Left forelimb (tissue), 1 donor: ENCODE results near the gene ARPP21.
A peak's percentile ranks its signal among the peaks of the same experiment; 100 is the strongest.
"Not testable (repeated sequence)": the region's sequence is repeated elsewhere in the genome, so short reads cannot be mapped to it uniquely, and the experiment has no call there.

ENCODE experiments used
- DNase-seq: peaks from one replicate; pipeline ENCODE4 v3.0.0-alpha.2; 2018; ENCODE audit warnings: low spot score

The ARPP21 gene

DNA sequence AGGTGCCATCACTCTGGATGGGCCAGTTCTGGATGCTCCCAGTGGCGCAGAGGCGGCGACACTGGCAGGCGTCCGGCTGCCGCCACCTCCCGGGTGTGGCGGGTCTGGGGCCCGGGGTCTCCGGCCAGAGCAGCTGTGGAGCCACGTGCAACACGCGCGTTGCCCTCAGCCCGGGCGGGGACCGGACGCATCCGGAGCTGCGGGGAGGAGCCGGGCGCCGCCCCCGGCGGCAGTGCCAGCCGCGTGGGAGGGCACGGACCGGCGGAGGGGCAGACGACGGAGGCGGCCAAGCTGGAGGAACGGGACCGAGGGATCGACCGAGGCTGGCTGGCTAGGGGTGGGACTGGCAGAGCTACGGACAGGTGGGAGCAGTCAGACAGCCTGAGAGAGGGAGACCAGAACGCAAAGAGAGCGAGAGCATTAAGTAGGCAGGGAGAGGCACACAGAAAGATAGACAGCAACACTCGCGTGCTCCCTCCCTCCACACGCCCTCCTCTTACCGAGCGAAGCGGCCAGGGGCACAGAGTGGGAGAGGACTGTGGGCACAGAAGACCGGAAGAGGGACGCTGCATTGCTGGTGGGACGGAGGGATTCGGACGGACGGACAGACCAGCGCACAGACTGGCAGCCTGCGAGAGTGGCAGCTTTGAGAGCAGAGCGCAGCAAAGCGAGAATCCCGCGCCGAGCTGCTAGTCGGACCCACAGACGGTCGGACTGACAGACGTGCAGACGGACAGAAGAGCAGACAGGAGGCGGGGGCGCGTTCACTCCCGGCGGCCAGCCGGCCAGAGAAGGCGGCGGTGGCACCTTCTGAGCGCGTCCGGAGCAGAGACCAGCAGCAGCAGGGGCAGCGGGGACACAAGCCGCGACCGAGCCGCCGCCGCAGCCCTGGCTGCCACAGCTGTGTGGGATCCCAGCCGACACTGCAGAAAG lies at the start of gene ARPP21:
ARPP21 (plus strand) TSS at position 272 of the 933 bp plus-strand sequence. CDS start 42,227 bp downstream, outside the sequence.
- DNase-seq = peak; percentile 75

DNA sequence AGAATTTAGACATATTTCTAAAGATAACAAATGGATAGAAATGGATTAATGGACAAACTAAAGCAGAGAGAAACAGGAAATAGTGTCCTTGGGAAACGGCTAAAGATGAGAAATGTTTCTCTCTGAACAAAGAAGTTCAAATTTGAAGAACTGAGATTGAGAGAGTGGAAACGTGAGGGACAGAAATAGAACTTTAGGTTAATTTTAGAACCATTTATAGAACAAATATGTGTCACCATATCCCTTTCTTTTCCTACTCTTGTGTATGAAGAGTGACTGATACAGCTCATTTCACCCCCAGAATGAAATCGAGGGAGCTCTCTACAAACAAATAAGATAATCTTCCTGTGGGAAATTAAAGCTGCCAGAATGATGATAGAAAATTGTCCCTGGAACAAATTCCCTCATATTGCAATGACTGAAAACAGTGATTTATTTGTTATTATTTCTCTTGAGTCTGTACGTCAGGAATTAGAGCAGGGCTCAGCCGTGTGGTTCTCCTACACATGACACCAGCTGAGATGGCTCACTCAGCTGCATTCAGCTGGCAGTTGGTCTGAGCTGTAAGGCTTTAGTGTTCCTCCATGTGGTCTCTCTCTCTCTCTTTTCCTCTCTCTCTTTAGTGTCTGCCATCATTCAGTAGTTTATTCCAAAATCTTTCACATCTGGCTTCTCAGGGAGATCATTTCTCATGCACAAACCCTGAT lies 46.6 kb upstream of the ARPP21 start:
- DNase-seq = no peak

DNA sequence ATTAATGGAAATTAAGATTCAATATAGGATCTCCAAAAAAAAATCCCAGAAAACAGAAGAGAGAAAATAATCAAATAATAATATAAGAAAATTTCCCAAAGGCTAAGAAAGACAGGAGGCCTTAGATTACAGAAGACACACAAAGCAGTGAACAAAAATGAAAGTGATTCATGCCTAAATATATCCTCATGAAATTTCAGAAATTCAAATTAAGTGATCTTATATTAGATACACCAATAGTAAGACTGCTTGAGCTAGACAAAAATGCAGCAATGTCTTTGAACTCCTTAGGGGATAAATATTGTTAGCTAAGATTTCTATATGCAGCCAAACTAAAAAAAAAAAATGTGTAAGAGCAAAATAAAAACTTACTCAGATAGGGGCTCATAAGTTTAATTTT lies 44.6 kb upstream of the ARPP21 start:
- no peak for DNase-seq

DNA sequence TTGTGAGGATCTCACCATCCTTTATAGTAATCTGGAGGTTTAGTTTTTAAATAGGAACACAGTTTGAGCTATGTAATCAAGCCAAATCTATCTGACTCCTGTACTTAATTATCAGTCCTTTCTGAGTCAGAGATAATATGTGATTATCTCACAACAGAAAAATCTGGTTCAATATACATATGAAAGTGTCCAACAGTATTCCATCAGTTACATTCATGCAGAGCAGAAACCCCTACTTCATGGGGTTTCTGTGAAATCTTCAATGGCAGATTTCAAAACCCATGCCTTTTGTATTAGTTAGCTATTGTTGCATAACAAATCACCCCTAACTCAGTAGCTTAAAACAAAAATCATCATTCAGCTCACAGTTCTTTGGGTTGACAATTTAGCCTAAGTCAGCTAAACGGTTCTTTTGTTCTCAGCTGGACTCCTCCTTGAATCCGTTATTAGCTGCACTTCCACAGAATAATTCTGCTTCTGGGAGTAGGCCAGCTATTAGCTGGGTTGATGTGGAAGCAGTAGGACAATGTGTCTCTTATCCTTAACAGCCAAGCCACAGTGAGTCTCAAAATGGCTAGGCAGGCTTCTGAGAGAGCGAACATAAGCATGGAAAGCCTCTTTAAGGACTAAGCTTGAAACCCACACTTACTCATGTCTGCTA lies 42.9 kb upstream of the ARPP21 start:
- no peak for DNase-seq

DNA sequence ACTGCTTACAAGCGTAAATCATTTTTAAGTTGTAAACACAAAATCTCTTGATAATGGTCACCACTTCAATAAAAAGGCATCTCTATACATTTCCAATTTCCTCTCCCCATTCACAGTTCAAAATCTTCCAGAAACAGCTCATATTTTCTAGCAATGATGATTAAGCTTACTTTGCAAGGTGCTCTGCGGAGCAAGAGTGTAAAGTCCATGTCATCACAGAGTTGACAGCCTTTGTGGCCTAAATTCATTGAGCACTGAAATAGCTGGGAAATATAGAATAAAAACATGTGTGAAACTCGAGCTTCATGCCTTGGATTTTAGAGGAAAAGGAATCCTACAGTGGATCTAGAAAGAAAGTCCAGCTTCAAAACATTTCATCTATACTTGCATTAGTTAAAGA lies 41.8 kb upstream of the ARPP21 start:
- no peak for DNase-seq

DNA sequence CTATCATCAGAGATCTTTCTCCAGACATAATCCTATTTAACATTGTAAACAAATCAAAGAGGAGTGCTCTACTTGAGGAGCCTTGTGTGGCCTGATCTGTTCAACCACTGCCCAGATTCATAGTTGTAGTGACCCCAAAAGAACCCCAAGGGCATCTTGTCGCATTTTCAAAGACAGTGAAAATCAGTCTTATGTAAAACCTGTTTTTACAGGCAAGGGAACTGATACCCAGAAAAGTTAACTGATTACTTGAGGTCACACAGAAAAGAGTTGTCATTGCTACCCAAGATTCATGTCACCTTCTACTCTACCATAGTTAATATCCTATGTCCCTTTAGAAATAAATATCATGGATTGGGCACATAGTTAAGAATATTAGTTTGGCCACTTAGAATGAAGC lies 40.5 kb upstream of the ARPP21 start:
- no peak for DNase-seq

DNA sequence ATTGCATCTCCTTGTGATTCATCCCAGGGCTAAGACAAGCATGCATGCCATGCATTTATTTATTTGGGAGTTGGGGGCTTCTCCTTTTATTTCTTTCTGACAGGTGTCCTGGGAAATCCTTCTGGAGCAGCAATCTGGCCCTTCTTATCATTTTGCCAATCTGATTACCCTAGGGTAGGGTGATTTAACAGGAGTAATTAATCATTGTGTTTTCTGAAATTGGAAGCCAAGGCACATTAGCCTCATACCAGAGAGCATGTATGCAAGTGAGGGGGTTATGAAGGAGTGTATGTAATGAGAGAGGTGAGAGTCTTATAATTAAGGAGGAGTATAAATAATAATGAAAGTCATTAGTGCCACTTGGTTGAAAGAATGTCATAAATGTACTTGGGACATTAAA lies 37.4 kb upstream of the ARPP21 start:
- no peak for DNase-seq

DNA sequence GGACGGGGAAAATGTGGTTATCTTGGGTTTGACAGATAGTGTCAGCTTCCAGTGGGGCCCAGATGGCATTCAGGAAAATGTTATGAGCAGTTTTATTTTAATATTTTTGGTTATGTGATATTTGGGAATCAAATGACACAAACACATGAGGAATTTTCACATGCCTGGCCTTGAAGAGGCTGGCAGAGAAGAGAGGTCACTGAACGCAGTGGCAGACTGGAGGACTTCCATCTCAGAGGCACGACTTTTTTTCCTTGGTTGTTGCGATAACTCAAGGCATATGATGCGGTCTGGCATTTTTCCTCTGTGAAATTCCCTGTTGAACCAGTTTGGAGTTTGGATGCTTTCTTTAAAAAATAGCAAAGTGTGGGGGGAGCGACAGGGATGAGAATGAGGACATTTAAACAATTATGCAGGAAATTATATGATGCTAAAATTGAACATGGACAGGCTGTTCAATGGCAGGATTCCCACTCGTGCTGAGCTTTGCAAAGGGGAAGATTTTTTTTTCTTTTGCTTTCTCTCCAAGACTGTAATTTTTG lies 36.9 kb upstream of the ARPP21 start:
- DNase-seq = no peak

DNA sequence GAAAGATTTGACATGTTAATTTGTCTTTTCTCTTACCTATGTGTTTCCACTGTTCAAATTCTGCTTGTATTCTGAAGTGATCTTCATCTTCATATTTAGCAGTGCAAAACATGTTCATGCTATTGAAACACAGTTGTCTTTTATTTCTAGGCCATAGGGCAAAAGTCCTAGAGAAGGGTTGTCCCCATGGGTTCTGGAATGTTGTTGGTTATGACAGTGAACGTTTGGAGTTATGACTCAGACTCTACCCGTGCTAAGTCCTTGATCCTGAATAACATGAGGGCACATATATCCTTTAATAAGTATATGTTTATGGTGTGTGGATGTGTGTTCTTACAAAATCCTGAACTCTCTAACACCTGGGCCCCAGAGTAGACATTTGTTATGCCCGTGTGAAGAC lies 23.0 kb upstream of the ARPP21 start:
- no peak for DNase-seq

DNA sequence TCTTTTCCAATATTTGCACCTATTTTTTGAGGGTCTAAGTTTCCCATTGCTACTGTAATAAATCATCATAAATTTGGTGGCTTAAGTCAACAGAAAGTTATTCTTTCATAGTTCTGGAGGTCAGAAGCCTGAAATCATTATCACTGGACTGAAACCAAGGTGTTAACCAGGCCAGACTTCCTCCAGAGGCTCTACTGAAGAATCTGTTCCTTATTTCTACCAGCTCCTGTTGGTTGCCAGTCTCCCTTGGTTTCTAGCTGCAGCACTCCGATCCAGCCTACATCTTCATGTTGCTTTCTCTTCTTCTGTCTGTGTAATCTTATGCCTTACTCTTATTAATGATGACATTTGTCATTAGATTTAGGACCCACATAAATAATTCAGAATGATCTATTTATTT lies 22.0 kb upstream of the ARPP21 start:
- no peak for DNase-seq

DNA sequence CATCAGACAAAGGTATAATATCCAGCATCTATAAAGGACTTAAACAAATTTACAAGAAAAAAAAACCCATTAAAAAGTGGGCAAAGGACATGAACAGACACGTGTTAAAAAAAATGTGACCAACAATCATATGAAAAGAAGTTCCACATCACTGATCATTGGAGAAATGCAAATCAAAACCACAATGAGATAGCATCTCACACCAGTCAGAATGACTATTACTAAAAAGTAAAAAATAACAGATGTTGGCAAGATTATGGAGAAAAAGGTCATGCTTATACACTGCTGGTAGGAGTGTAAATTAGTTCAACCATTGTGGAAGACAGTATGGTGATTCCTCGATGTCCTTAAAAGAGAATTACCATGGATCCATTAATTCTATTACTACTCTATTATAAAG lies 19.1 kb upstream of the ARPP21 start:
- DNase-seq = not testable (repeated sequence)

DNA sequence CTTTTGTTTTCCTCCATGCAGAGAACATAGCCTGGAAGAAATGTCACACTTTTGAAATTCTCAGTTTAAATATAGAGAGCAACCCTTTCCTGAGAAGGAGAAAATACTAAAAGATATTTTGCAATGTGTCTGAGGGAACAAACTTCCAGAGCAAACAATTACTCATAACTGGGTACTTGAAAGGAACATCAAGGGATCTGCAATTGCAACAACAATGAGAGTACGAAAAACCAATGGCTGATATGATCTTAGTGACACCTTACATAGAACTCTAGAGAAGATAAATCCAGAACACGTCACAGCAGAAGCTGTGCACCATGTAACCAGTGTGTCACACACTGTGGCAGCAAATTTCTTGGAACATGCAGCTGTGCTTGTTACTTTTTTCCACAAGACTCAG lies 14.6 kb upstream of the ARPP21 start:
- no peak for DNase-seq

DNA sequence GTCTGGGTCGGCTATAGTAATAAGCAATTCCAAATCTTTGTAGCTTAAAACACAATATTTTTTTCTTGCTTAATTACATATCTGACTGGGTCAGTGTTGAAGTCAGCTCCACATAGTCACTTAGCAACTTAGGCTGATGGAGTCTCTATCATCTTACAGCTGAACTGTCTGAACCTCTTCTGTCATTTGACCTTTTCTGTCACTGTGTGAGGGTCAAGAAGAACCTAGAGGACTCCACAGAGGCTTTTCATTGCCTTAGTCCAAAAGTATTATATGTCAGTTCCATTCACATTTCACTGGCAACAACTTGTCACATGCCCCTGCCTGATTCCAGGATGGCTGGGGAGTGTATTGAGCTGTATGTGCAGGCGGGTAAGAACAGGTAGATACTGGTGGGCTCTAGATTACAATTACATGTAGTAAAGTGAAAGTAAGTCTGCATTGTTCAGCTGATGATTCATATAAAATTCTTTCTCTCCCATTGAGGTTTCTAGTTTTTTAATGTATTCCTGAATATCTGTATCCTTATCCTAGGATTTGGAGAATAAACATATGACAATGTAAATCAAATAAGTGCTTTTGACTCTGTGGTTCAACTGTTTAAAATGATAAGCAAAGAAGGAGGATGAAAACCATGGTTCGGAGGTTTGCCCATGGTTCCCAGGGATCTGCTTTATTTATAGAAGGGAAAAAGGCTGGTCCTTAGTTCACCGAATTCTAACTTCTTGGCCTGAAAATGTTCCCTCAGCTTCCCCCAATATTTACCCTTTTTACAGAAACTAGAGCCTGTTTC lies 5.8 kb upstream of the ARPP21 start:
- no peak for DNase-seq

DNA sequence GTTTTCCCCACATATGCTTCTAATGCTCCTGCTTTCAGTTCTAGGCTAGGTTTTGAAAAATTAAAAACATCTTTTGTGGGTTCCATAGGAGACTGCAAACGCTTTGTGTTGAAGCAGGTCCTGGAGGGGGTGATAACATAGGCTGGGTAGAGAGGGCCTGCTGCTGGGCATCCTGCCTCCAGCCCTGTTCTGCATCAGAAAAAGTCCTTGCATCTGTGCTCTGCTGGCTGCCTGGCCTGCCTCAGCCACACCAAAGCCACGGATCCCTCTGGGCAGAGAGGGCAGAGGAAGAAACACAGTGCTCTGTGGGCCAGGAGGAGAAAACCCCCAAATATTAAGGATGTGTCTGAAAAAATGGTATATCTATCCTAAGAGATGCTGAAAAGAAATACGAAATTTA lies 3.9 kb upstream of the ARPP21 start:
- no peak for DNase-seq

DNA sequence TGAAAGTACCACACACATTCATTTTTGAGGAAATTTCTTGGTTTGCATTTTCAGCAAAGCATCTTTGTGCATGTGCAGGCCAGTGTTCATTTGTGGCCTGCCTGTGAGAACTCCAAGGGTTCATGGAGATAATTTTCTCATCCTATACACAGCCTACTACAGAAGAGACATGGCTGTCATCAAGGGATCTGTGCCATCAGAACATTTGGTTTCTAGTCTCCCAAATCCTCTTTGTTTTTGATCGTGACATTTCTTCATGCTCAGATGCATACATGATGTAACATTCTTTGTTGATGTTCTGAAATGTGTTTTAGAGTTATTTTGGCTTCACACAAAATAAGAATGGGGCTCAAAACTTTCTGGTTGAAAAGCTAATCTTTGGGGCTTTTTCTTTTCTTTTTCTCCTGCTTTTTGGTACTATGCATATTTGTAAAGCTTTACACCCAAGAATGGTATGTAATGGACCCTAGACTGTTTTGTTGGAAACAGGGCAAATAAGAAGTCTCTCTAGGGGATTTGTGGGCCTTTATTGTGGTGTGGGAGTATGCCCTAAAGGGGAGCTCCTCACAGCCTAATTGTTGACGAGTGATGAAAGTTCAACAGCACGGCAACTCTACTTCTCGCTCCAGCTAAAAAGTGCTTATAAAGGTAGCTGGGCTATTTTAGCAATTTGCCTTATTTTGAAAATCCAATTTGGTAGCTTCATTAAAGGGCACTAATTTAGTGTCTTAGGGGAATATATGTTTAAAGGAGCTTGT lies 3.2 kb upstream of the ARPP21 start:
- DNase-seq = no peak

DNA sequence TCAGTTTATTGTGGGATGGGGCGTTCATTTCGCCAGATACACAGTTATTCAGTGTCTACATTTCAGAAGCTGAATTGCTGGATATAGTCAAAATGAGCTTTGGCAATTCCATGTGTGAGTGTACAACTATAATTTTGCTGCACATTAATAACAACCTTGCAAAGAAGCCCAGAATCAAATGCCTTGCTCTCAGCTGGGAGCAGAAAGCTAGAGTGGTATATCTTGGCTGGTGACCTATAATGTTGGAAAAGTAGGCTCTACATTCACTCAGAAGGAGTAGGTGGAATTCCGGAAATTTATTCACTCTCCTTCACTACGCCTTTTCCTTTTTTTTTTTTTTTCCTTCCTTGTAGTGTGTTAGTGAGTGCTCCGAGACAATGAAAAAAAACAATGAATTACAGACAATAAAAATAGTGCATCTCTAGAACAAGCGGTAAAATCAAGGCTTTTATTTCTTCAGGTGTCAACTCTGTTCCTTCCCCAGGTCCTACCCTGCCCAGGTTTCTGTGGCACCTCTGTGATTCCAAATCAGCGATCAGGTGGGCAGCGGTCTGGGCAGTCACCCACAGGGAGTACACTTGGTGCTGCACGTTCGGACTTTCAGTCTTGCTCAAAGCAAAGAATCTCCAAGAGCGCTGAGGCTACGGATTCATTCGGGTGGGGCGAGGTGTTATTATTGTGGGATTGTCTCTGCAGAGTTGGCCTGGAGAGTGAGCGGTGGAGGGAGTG lies 910 bp upstream of the ARPP21 start:
- DNase-seq = no peak

DNA sequence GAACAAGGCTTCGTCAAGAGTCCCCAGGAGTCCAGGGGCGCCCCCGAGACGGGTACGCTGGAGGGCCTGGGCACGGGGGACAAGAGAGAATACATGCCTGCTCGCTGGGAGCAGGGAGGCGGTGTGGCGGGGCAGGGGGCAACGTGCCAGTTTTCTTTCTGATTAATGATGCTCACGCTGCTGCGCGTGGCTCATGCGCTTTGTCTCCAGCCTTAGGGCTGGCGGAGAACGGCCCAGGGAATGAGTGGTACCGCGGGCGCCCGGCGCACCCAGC lies 408 bp upstream of the ARPP21 start:
- DNase-seq = no peak

DNA sequence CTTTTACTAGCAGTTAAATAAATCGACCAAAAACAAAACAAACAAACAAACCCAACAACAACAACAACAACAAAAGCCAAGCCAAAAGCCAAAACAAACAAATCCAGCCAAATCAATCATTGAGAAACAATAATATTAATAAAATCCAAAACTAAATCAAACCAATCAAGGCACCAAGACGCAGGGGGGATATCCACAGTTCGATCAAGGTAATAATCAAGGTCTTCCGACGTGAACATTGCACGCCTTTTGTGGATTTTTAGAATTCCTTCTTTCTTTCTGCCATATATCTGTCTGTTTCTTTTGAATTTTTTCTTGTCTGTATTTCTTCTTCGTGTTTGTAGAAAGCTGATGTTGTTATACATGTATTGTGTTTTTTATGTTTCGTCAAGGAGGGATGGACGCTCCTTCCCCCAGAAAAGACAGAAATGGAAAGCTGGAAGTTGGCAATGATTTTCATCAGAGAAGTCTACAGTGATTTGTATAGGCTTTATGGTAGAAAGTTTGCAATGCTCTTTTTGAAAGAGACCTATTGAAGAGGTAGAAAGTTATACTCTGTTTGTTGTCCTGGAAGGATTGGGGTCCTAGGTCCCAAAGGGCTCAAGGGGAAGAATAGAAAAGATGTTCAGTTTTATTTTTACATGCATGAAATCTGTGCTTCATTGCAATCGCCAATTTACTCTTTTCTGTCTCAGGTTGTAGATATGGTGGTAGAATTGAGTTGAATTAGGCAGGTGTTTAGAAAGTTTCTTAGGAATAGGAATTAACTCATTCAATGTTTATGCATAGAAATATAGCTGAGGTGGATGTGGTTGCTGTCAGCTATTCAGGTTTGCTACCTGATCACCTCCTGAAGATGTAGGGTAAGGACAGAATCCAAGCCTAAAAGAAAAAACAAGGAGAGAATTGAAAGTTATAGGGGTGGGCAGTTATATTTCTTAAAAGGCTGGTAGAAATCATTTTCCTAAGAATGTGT lies 1.2 kb downstream of the ARPP21 start:
- no peak for DNase-seq

DNA sequence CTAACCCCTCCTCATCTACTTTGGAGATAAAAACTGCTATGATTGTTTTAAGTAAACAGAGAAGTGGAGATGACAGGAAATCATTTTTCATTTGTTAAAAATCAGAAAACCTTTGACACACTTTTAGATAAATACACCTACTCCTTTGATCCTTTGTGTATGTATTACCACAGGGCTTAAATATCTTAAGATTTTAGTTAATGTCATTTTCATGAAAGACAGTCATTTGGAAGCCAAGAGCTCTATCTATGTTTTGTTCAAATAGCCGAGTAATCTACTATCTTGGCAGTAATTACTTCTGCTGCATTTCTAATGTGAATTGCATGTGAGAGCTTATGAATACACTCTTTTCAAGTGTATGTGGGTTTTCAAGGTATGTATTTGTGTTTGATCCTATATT lies 2.0 kb downstream of the ARPP21 start:
- no peak for DNase-seq
